NB4 (cell line): Measurements from ENCODE around the gene TEF.

Source experiments
- DNase-seq: peaks from one replicate; pipeline ENCODE4 v3.0.0; 2010; ENCODE audit warnings: low read depth
- H3K4me3 ChIP-seq: one replicate; pipeline ENCODE4 v1.5.1; 2011; ENCODE audit warnings: mild to moderate bottlenecking, low read depth, low read length, moderate library complexity
- CTCF ChIP-seq: IDR thresholded peaks from one replicate; pipeline ENCODE4 v1.5.1; 2012; ENCODE audit warnings: low read depth, low read length
- MAX ChIP-seq: IDR thresholded peaks from 2 replicates; pipeline ENCODE4 v1.6.1; 2011; ENCODE audit warnings: low read depth, low read length
- MYC ChIP-seq: IDR thresholded peaks from 2 replicates; pipeline ENCODE4 v1.6.1; 2011; ENCODE audit warnings: low read depth, low read length
- POLR2A ChIP-seq: IDR thresholded peaks from 2 replicates; pipeline ENCODE4 v1.6.1; 2011; ENCODE audit warnings: mild to moderate bottlenecking; ENCODE audit not compliant: insufficient read length; ENCODE audit errors: extremely low read depth

The TEF gene

GRCh38 chr22:41387341-41387740 lies 5.6 kb downstream of the TEF start:
- TF ChIP-seq POLR2A: no peak
- TF ChIP-seq MYC: no peak
- no peak for TF ChIP-seq MAX
- no peak for TF ChIP-seq CTCF
- H3K4me3 ChIP-seq: no peak overlapping the region
- no peak for DNase-seq

GRCh38 chr22:41394012-41394356 lies 12.2 kb downstream of the TEF start:
- DNase-seq: no peak
- TF ChIP-seq POLR2A (no peak), MAX (no peak), MYC (no peak), CTCF (no peak)
- no peak overlapping the region for H3K4me3 ChIP-seq

DNA sequence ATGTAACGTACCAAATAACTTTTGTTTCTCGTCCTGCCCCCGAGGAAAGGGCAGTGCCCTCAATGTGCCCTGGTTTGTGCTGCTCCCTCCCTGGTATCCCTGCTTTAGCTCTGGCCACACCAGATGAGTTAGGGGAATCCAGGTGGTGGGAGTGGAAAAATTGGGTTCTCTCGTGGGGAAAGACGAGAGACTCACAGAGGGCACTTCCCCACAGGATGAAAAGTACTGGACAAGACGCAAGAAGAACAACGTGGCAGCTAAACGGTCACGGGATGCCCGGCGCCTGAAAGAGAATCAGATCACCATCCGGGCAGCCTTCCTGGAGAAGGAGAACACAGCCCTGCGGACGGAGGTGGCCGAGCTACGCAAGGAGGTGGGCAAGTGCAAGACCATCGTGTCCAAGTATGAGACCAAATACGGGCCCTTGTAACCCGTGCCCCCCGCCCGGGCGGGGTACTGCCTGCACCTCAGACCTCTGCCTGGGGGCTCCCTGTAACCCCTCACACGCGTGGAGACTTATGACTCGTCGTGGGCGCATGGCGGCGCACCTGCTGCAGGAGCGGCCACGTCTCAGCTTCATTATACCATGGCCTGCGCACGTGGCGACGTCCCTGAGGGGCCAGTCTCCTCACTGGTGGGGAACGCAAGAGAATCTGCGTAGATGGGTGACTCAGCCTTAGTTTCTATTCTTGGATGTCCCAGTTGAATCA lies 13.9 kb downstream of the TEF start:
- no peak overlapping the region for H3K4me3 ChIP-seq
- no peak for TF ChIP-seq MYC
- no peak for TF ChIP-seq MAX
- no peak for TF ChIP-seq POLR2A
- TF ChIP-seq CTCF: no peak
- no peak for DNase-seq

DNA sequence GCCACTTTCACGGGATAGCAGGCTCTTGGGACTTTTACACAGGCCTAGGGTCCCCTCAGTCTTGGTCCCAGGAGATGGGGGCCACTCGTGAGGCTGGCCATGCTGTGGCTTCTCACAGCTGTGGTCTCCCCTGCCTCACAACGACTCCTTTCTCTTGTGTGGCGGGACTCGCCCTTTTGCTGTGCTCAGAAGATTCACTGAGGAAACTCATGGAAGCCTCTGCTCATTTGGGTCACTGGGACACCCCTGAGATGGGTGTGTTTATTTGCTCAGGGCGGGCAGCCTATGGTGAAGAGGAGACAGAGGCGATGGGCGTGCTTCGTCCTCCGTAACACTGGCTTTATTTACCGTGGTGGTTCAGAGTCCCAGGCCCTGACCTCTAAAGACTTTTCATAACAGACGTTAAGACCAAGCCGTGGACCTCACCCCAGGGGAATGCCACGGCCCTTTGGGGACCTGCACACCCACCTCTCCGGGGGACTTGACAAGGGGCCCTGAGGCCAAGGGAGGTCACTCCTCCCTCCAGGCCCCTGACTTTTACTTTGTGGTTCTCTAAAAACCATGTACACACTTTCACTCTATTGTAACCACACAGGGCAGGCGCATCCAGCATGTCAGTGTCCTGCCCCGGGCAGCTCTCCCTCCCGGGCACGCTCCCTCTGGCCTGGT lies 15.5 kb downstream of the TEF start:
- no peak for DNase-seq
- TF ChIP-seq MYC (no peak), CTCF (no peak), MAX (no peak), POLR2A (no peak)
- no peak overlapping the region for H3K4me3 ChIP-seq

DNA sequence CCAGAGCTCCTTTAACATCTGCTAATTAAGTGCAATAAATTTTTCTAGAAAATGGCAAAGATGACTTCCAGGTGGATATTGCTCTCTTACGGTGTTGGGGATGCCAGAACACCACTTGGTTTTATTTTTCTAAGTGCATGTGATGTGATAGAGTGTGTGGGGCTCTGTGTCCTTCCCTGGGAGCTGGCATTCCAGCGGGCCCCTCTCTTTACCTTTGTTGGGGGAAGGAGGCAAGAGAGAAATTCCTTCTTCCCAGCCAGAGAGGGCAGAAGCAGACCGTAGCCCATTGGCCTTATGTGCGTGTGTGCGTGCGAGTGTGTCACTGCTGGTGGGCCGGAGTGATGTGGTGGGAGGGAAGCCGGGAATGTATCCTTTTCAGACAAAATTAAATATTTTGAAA lies 17.2 kb downstream of the TEF start:
- DNase-seq: no peak
- TF ChIP-seq POLR2A: no peak
- no peak for TF ChIP-seq CTCF
- no peak for TF ChIP-seq MYC
- no peak for TF ChIP-seq MAX
- no peak overlapping the region for H3K4me3 ChIP-seq
